GDM1 (cell line): ENCODE data around the gene NKX1-2.
"Not testable (repeated sequence)": the region's sequence is repeated elsewhere in the genome, so short reads cannot be mapped to it uniquely, and the experiment has no call there.

Source experiments
- DNase-seq: peaks from one replicate; lab custom pipeline; 2025; lab: John Stamatoyannopoulos, UW

The NKX1-2 gene

GRCh38 chr10:124449170-124450011 is 444 bp downstream of the NKX1-2 start:
- no peak for DNase-seq

DNA sequence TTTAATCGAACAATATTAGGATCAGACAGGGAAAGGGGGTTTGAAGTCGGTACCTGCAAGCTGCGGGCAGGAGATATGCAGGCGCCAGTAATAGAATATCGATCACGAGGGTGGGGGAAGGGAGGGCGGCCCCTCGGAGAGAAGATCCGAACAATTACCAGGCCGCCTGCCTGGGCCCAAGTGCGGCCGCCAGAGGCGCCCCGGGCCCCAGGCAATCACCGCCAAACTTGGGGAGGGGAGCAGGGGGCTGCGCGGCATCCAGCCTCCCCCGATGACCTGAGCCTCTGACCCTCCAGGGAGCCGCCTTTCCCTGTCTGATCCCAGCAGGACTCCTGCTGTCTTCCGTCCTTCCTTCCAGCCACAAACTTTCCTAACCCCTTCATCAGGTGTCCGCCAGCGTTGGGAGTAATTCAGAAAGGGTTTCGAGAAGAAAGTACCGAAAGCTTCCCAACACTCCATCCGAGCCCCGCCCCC is 1.1 kb downstream of the NKX1-2 start:
- no peak for DNase-seq

DNA sequence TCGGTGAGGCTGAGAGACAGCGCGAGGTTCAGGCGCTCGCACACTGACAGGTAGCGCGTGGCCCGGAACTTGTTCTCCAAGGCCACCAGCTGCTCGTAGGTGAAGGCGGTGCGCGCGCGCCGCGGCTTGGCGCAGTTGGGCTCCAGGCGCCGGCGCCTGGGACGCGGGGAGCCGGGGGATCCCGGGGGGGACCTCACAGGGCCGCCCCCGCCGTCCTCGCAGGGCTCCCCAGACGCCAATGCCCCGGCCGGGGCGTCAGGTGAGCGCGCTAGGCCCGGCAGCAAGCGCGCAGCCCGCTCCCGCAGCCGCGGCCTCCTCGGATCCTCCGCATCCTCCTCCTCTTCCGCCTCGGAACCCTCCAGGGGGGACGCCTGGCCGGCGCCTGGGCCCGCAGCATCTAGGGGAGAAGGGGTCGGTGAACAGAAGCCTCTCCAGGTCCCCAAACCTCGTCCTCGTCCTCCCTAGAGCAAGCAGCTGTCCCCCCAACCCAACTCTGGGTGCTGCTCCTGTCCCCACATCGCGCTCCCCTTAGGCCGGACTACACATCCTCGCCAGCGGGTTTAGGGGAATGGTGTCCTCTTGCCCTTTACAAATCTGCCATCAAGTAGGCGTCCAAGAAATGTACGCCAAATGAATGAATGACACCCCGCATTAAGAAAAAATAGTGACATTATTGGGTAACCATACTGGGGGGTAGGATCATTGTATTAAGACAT is 1.9 kb downstream of the NKX1-2 start:
- no peak for DNase-seq

DNA sequence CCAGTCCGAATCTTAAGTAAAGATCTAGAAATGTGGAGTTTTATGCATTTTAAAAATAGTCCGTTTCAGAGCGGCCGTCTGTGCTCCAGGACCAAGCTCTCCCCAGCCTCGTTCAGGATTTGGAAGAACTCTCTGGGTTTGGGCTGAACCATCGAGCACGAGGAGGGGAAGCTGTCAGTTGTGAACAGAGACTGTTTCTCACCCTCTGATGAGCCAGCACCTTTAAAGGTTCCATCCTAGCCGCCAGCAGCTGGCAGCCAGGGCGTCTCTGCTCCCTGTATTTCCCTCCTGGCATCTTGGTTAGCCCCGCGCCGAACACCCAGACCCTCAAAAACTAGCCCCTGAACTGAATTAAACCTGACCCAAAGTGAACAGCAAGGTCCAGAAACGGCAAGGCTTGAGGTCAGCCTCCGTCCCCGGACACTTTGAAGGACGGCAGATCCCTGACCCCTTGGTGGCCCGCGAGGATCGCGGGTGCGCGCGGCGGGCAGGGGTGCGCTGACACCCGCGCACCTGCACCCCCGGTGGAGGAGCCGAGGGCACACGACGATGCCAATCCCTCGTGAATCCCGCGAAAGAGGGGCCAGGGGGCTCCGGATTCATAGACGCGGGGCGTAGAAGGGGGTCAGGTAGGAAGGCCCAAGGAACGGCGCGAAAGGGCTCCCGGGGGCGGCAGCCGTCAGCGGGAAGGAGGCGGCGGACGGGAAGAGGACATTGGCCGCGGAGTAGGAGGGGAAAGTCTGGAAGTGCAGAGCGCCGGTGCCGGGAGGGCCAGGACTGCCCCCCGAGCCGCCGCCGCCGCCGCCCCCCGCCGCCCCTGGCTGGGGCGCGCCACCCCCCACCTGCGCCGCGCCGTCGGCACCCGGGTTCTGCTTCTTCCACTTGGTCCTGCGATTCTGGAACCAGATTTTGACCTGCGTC is 2.7 kb downstream of the NKX1-2 start:
- DNase-seq = no peak

DNA sequence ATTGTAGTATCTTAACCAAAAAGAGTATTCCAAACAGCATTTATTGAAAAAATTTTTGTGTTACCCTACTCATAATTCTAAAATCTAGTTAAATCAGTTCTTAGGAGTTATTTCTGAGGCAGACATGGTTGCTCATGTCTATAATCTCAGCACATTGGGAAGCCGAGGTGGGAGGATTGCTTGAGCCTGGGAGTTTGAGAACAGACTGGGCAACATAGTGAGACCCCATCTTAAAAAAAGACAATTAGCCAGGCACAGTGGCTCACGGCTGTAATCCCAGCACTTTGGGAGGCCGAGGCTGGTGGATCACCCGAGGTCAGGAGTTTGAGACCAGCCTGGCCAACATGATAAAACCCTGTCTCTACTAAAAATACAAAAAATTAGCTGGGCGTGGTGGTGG is 8.1 kb downstream of the NKX1-2 start:
- DNase-seq = not testable (repeated sequence)

DNA sequence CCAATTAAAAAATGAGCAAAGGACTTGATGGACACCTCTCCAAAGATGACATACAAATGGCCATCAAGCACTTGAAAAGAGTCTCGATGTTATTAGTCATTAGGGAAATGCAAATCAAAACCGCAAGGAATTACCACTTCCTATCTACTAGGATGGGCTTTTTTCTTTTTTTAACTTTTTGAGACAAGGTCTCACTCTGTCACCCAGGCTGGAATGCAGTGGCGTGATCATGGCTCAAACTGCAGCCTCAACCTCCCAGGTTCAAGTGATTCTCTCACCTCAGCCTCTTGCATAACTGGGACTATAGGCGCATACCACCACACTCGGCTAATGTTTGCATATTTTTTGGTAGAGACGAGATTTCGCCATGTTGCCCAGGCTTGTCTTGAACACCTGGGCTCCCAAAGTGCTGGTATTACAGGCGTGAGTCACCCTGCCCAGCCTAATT is 13.6 kb downstream of the NKX1-2 start:
- no peak for DNase-seq

GRCh38 chr10:124435683-124436082 is 14.2 kb downstream of the NKX1-2 start:
- DNase-seq = not testable (repeated sequence)

- DNase-seq = no peak
Measured at GRCh38 chr10:124433461-124433860, 16.4 kb downstream of the NKX1-2 start.

DNA sequence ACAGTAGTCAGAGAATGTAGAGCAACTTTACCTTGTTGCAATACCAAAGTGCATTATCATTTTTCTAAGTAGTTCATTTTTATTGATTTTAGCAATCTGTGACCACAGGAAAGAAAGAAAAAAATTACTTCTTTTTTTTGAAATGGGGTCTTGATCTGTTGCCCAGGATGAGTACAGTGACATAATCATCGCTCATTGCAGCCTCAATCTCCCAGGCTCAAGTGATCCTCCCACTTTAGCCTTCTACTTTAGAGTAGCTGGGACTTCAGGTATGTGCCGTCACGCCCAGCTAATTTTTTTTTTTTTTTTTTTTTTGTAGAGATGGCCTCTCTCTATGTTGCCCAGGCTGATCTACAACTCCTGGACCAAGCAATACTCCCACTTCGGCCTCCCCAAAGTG is 19.8 kb downstream of the NKX1-2 start:
- no peak for DNase-seq

DNA sequence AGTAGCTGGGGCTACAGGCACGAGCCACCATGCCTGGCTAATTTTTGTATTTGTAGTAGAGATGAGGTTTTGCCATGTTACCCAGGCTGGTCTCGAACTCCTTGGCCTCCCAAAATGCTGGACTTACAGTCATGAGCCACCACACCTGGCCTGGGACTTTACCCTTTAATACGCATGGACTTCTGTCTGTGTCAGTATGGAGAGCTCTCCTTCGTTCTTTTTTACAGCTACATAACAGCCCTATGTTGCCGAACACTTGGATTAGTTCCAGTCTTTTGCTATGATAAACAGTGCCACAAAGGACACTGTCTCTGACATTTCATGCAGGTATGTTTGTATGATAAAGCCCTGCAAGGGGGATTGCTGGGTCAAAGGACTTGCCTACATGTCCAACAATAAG is 20.3 kb downstream of the NKX1-2 start:
- no peak for DNase-seq

- DNase-seq = no peak
Measured at GRCh38 chr10:124428207-124428777, 21.5 kb downstream of the NKX1-2 start.

DNA sequence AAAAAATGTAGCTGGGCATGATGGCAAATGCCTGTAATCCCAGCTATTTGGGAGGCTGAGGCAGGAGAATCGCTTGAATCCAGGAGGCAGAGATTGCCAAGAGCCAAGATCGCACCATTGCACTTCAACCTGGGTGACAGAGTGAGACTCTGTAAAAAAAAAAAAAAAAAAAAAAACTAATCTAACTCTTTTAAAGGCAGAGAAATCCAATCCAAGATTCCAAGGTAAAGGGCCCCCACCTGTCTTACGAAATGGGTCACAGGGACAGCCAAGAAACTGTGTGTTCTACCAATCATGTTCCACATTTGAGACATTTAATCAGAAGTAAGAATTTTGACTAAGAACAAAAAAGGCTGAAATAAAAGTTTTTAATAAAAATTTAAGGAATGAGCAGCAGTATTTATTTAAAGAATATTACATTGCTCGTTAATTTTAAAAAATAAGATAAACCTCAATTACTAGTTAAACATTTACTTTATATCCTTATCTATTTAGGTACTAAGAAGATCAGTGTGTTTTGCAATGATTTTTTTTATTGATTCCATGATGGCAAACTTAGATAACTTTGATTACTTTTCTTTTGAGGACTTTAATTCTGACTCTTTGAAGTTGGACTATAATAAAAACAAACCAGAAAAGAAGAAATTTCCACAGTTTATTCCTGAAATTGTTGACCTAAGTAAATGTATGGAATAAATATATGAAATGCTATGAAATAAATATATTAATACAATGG is 24.4 kb downstream of the NKX1-2 start:
- no peak for DNase-seq

- no peak for DNase-seq
Measured at GRCh38 chr10:124423813-124424212, 26.0 kb downstream of the NKX1-2 start.

DNA sequence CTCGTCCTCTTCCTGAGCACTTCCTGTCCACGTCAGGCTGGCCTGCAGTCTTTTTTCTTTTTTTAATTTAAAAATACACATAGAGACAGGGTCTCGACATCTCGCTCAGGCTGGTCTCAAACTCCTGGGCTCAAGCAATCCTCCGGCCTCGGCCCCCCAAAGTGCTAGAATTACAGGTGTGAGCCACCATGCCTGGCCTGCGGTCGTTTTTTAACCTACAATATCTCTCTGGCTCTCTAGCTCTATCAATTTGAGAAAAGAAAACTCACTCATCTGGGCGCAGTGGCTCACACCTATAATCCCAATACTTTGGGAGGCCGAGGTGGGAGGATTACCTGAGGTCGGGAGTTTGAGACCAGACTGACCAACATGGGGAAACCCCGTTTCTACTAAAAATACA is 27.1 kb downstream of the NKX1-2 start:
- no peak for DNase-seq

- DNase-seq = no peak
Measured at GRCh38 chr10:124420254-124420653, 29.6 kb downstream of the NKX1-2 start.

DNA sequence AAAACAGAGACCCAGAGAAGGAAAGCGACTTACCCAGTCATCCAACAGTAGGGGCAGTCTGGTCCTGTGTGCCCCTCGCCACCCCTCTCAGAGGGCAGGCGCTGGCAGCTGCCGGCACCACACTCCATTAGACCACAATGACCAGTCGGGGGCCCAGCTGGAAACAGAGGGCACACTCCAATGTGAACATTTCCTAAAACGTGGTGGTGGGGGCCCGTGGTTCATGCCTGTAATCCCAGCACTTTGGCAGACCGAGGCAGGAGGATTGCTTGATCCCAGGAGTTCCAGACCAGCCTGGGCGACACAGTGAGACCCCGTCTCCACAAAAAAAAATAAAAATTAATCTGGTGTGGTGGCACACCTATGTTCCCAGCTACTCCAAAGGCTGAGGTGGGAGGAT is 30.2 kb downstream of the NKX1-2 start:
- DNase-seq = no peak

- DNase-seq = peak; percentile 65
Measured at GRCh38 chr10:124418726-124419501, 30.9 kb downstream of the NKX1-2 start, which contains the start of gene OAT. TSS of gene OAT (minus strand) at chr10:124418923. CDS start at chr10:124412171, 6,752 bp downstream.

GRCh38 chr10:124417895-124418725 is 31.7 kb downstream of the NKX1-2 start:
- DNase-seq = no peak

- DNase-seq = no peak
Measured at GRCh38 chr10:124416733-124417132, 33.1 kb downstream of the NKX1-2 start.
